ENCODE measurements around the gene UGT1A1.
"Not testable (repeated sequence)": the region's sequence is repeated elsewhere in the genome, so short reads cannot be mapped to it uniquely, and the experiment has no call there.

The UGT1A1 gene

GRCh38 chr2:233760043-233760442 is at the start of gene UGT1A1:
UGT1A1 (plus strand) TSS chr2:233760270; CDS start chr2:233760288, 18 bp downstream.
- no peaks in the 10 kb centered on the region for H3K4me1 Mint-ChIP-seq (ENCODE audit: low read depth)
- no peak within 1 kb of the TSS for H3K4me3 Mint-ChIP-seq
- peaks cover 5% of the 10 kb centered on the region for H3K27me3 Mint-ChIP-seq
- no peaks in the 10 kb centered on the region for H3K36me3 Mint-ChIP-seq
- H3K9me3 Mint-ChIP-seq (ENCODE audit: low read depth): no peaks in the 10 kb centered on the region
- H3K27ac Mint-ChIP-seq: no peak within 1 kb of the TSS

GRCh38 chr2:233711312-233712008 is 48.6 kb upstream of the UGT1A1 start:
- H3K4me3 Mint-ChIP-seq: no peak overlapping the region
- H3K27ac Mint-ChIP-seq: no peak overlapping the region
- no peaks in the 10 kb centered on the region for H3K9me3 Mint-ChIP-seq (ENCODE audit: low read depth)
- no peaks in the 10 kb centered on the region for H3K4me1 Mint-ChIP-seq (ENCODE audit: low read depth)
- no peaks in the 10 kb centered on the region for H3K36me3 Mint-ChIP-seq
- peaks cover 10% of the 10 kb centered on the region for H3K27me3 Mint-ChIP-seq

- no peak within 1 kb of the TSS for H3K27ac Mint-ChIP-seq
- no peaks in the 10 kb centered on the region for H3K4me1 Mint-ChIP-seq (ENCODE audit: low read depth)
- H3K9me3 Mint-ChIP-seq (ENCODE audit: low read depth): no peaks in the 10 kb centered on the region
- peaks cover 10% of the 10 kb centered on the region for H3K27me3 Mint-ChIP-seq
- no peak within 1 kb of the TSS for H3K4me3 Mint-ChIP-seq
- no peaks in the 10 kb centered on the region for H3K36me3 Mint-ChIP-seq
Measured at GRCh38 chr2:233712611-233713261, 47.3 kb upstream of the UGT1A1 start, which contains the start of gene UGT1A5. UGT1A5 (plus strand) TSS chr2:233712907; CDS start chr2:233712992, 85 bp downstream.

GRCh38 chr2:233713262-233713615 is 46.8 kb upstream of the UGT1A1 start:
- Mint-ChIP-seq H3K4me3 (no peak overlapping the region), H3K27me3 (peaks cover 10% of the 10 kb centered on the region), H3K36me3 (no peaks in the 10 kb centered on the region), H3K9me3 (ENCODE audit: low read depth) (no peaks in the 10 kb centered on the region), H3K4me1 (ENCODE audit: low read depth) (no peaks in the 10 kb centered on the region), H3K27ac (no peak overlapping the region)

- no peak overlapping the region for H3K4me3 Mint-ChIP-seq
- peaks cover 10% of the 10 kb centered on the region for H3K27me3 Mint-ChIP-seq
- H3K4me1 Mint-ChIP-seq (ENCODE audit: low read depth): no peaks in the 10 kb centered on the region
- no peaks in the 10 kb centered on the region for H3K36me3 Mint-ChIP-seq
- no peak overlapping the region for H3K27ac Mint-ChIP-seq
- no peaks in the 10 kb centered on the region for H3K9me3 Mint-ChIP-seq (ENCODE audit: low read depth)
Measured at GRCh38 chr2:233714121-233714520, 45.9 kb upstream of the UGT1A1 start.

- H3K27ac Mint-ChIP-seq: no peak within 1 kb of the TSS
- no peaks in the 10 kb centered on the region for H3K36me3 Mint-ChIP-seq
- H3K9me3 Mint-ChIP-seq (ENCODE audit: low read depth): no peaks in the 10 kb centered on the region
- H3K4me3 Mint-ChIP-seq: no peak within 1 kb of the TSS
- no peaks in the 10 kb centered on the region for H3K4me1 Mint-ChIP-seq (ENCODE audit: low read depth)
- peaks cover 13% of the 10 kb centered on the region for H3K27me3 Mint-ChIP-seq
Measured at GRCh38 chr2:233718552-233718951, 41.5 kb upstream of the UGT1A1 start, which contains the start of gene UGT1A4. UGT1A4 (plus strand) TSS chr2:233718736; CDS start chr2:233718821, 85 bp downstream.

GRCh38 chr2:233728723-233729301 is 31.3 kb upstream of the UGT1A1 start, which contains the start of gene UGT1A3:
UGT1A3 (plus strand) TSS chr2:233729042; CDS start chr2:233729127, 85 bp downstream.
- no peak within 1 kb of the TSS for H3K4me3 Mint-ChIP-seq
- H3K36me3 Mint-ChIP-seq: no peaks in the 10 kb centered on the region
- peaks cover 9% of the 10 kb centered on the region for H3K27me3 Mint-ChIP-seq
- no peaks in the 10 kb centered on the region for H3K4me1 Mint-ChIP-seq (ENCODE audit: low read depth)
- H3K9me3 Mint-ChIP-seq (ENCODE audit: low read depth): no peaks in the 10 kb centered on the region
- no peak within 1 kb of the TSS for H3K27ac Mint-ChIP-seq

GRCh38 chr2:233736868-233737653 is 23.0 kb upstream of the UGT1A1 start:
- not testable (repeated sequence) for H3K27ac Mint-ChIP-seq; H3K36me3 Mint-ChIP-seq; H3K4me1 Mint-ChIP-seq (ENCODE audit: low read depth); H3K9me3 Mint-ChIP-seq (ENCODE audit: low read depth); H3K4me3 Mint-ChIP-seq
- peaks cover 16% of the 10 kb centered on the region for H3K27me3 Mint-ChIP-seq

- Mint-ChIP-seq H3K27me3 (peaks cover 14% of the 10 kb centered on the region), H3K4me1 (ENCODE audit: low read depth) (no peaks in the 10 kb centered on the region), H3K27ac (no peak overlapping the region), H3K9me3 (ENCODE audit: low read depth) (no peaks in the 10 kb centered on the region), H3K4me3 (no peak overlapping the region), H3K36me3 (no peaks in the 10 kb centered on the region)
Measured at GRCh38 chr2:233740870-233741269, 19.2 kb upstream of the UGT1A1 start.

- H3K4me1 Mint-ChIP-seq (ENCODE audit: low read depth): no peaks in the 10 kb centered on the region
- H3K36me3 Mint-ChIP-seq: no peaks in the 10 kb centered on the region
- H3K27me3 Mint-ChIP-seq: peaks cover 14% of the 10 kb centered on the region
- no peak overlapping the region for H3K4me3 Mint-ChIP-seq
- no peak overlapping the region for H3K27ac Mint-ChIP-seq
- no peaks in the 10 kb centered on the region for H3K9me3 Mint-ChIP-seq (ENCODE audit: low read depth)
Measured at GRCh38 chr2:233743464-233744259, 16.4 kb upstream of the UGT1A1 start.

- H3K4me3 Mint-ChIP-seq: no peak overlapping the region
- H3K36me3 Mint-ChIP-seq: no peaks in the 10 kb centered on the region
- peaks cover 14% of the 10 kb centered on the region for H3K27me3 Mint-ChIP-seq
- H3K4me1 Mint-ChIP-seq (ENCODE audit: low read depth): no peaks in the 10 kb centered on the region
- no peak overlapping the region for H3K27ac Mint-ChIP-seq
- H3K9me3 Mint-ChIP-seq (ENCODE audit: low read depth): peaks cover 5% of the 10 kb centered on the region
Measured at GRCh38 chr2:233745073-233745755, 14.9 kb upstream of the UGT1A1 start.

GRCh38 chr2:233745838-233746237 is 14.2 kb upstream of the UGT1A1 start:
- peaks cover 14% of the 10 kb centered on the region for H3K27me3 Mint-ChIP-seq
- not testable (repeated sequence) for H3K9me3 Mint-ChIP-seq (ENCODE audit: low read depth); H3K27ac Mint-ChIP-seq; H3K4me3 Mint-ChIP-seq; H3K36me3 Mint-ChIP-seq; H3K4me1 Mint-ChIP-seq (ENCODE audit: low read depth)

GRCh38 chr2:233746475-233747282 is 13.4 kb upstream of the UGT1A1 start:
- Mint-ChIP-seq H3K4me3 (no peak overlapping the region), H3K36me3 (peaks cover 2% of the 10 kb centered on the region), H3K27me3 (peaks cover 14% of the 10 kb centered on the region), H3K27ac (no peak overlapping the region), H3K9me3 (ENCODE audit: low read depth) (peaks cover 8% of the 10 kb centered on the region), H3K4me1 (ENCODE audit: low read depth) (no peaks in the 10 kb centered on the region)
